Smooth muscle cell (in vitro differentiated cells): ENCODE measurements around the gene RIC3. TPM values are rescaled to one million over a fixed set of nuclear protein-coding genes. Genes with fewer than 3 reads are reported as not detected.

Source experiments
- DNase-seq: peaks from one replicate; lab custom pipeline; 2025; ENCODE audit not compliant: unreplicated experiment; lab: John Stamatoyannopoulos, UW
- H2AFZ ChIP-seq: fragments of 200-600 bp; sonication (generic); 2 replicates; pipeline ENCODE4 v1.6.0; 2016; ENCODE audit warnings: antibody characterized with exemption, low read depth, mild to moderate bottlenecking
- H3F3A ChIP-seq: fragments of 200-600 bp; sonication (generic); 2 replicates; pipeline ENCODE4 v1.6.0; 2017; ENCODE audit warnings: antibody characterized with exemption, low read depth
- H3K27ac ChIP-seq: fragments of 200-600 bp; sonication (generic); 2 replicates; pipeline ENCODE4 v1.5.1; 2016; ENCODE audit warnings: low read depth, mild to moderate bottlenecking
- H3K27me3 ChIP-seq: fragments of 200-600 bp; sonication (generic); 2 replicates; pipeline ENCODE4 v1.6.1; 2016; ENCODE audit warnings: low read depth, mild to moderate bottlenecking
- H3K36me3 ChIP-seq: fragments of 200-600 bp; sonication (generic); 2 replicates; pipeline ENCODE4 v1.5.1; 2016; ENCODE audit warnings: low read depth
- H3K4me1 ChIP-seq: fragments of 200-600 bp; sonication (generic); 2 replicates; pipeline ENCODE4 v1.5.1; 2016; ENCODE audit warnings: low read depth
- H3K4me2 ChIP-seq: fragments of 200-600 bp; sonication (generic); 2 replicates; pipeline ENCODE4 v1.6.0; 2016; ENCODE audit warnings: mild to moderate bottlenecking
- H3K4me3 ChIP-seq: fragments of 200-600 bp; sonication (generic); 2 replicates; pipeline ENCODE4 v1.5.1; 2016; ENCODE audit warnings: mild to moderate bottlenecking
- H3K79me2 ChIP-seq: fragments of 200-600 bp; sonication (generic); 2 replicates; pipeline ENCODE4 v1.6.0; 2016; ENCODE audit warnings: low read depth, mild to moderate bottlenecking
- H3K9ac ChIP-seq: fragments of 200-600 bp; sonication (generic); 2 replicates; pipeline ENCODE4 v1.6.0; 2016; ENCODE audit warnings: low read depth
- H3K9me3 ChIP-seq: fragments of 200-600 bp; sonication (generic); replicated peaks from 2 replicates; pipeline ENCODE4 v1.5.1; 2016; ENCODE audit warnings: low read depth
- H4K20me1 ChIP-seq: fragments of 200-600 bp; sonication (generic); 2 replicates; pipeline ENCODE4 v1.6.0; 2016; ENCODE audit warnings: low read depth
- WGBS: methylation state at CpG from one replicate; pipeline ENCODE4 v1.1.7; 2016; ENCODE audit warnings: low lambda C conversion rate; 5-methylcytosine and 5-hydroxymethylcytosine counted together
- polyA plus RNA-seq: library from polyadenylated mRNA; unstranded; fragments of >200 nt; fragmentation: Nextera tagmentation; extraction: Ambion mirVana; gene quantifications from 2 replicates; pipeline ENCODE4 v1.2.1, GENCODE V29; 2016
- total RNA-seq: library from RNA; depleted of rRNA; stranded (reverse); fragments of >200 nt; gene quantifications from 2 replicates; pipeline ENCODE4 v1.2.3, GENCODE V29; 2014
- TF ChIP-seq, protein P1 (sequence below): fragments of 200-600 bp; sonication (generic); IDR thresholded peaks from 2 replicates; pipeline ENCODE4 v1.5.1; 2017; ENCODE audit warnings: borderline replicate concordance, mild to moderate bottlenecking, antibody characterized with exemption; ENCODE audit not compliant: insufficient read depth, poor library complexity, severe bottlenecking

Gene RIC3
- total and polyA plus RNA-seq, 2 experiments from 2014 or later: 0.35 to 3.1 TPM

DNA sequence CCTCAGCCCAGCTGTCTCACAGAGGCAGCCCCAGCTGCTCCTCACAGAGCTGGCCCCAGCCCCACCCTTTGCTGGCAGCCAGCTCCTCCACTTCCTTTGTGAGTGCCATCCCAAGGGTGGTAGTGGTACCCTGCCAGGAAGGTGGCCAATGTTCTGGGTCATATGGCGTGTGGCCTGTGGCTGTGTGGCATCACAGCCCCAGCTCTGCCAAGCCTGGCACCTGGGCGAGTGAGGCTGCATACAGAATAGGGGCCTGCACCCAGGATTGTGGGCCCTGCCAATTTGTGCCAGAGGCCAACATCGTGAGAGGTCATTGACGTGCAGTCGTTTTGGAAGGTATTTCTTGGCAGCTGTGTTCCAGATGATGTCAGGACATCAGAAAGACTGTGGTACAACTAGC lies 77.1 kb downstream of the RIC3 start:
- Histone ChIP-seq H3K27ac (no peak overlapping the region), H3K79me2 (no peaks in the 10 kb centered on the region), H3K4me3 (no peak overlapping the region), H3K36me3 (no peaks in the 10 kb centered on the region), H3F3A (no peaks in the 10 kb centered on the region), H3K4me2 (no peak overlapping the region), H3K9me3 (no peaks in the 10 kb centered on the region), H3K4me1 (no peaks in the 10 kb centered on the region), H4K20me1 (peaks cover 56% of the 10 kb centered on the region), H3K27me3 (no peaks in the 10 kb centered on the region), H3K9ac (no peak overlapping the region), H2AFZ (no peak overlapping the region)
- TF ChIP-seq, protein P1, sequence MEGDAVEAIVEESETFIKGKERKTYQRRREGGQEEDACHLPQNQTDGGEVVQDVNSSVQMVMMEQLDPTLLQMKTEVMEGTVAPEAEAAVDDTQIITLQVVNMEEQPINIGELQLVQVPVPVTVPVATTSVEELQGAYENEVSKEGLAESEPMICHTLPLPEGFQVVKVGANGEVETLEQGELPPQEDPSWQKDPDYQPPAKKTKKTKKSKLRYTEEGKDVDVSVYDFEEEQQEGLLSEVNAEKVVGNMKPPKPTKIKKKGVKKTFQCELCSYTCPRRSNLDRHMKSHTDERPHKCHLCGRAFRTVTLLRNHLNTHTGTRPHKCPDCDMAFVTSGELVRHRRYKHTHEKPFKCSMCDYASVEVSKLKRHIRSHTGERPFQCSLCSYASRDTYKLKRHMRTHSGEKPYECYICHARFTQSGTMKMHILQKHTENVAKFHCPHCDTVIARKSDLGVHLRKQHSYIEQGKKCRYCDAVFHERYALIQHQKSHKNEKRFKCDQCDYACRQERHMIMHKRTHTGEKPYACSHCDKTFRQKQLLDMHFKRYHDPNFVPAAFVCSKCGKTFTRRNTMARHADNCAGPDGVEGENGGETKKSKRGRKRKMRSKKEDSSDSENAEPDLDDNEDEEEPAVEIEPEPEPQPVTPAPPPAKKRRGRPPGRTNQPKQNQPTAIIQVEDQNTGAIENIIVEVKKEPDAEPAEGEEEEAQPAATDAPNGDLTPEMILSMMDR: no peak
- 97% methylated on average over 5 of the region's 5 CpGs for WGBS
- DNase-seq: no peak

DNA sequence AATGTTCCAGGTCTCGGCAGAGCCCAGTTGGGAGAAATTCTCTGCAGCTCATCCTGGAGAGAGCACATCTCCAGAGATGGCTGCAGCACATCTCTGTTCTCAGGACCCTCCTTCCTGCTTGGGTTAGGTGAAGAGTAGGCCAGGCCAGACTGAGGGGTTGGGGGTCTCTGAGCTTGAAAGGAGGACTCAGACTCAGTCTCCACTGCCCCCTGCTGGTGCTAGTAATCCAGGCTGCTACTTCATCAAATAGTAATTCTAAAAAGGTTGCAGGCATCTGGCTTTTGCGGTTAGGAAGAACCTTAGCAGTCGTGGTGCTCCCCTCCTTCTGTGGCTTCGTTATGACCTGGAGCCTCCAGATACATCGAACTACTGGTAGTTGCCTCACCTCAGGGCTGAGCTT lies 78.1 kb downstream of the RIC3 start:
- H3K27me3 ChIP-seq: no peaks in the 10 kb centered on the region
- no peak overlapping the region for H3K4me3 ChIP-seq
- DNase-seq: no peak
- no peak overlapping the region for H3K4me2 ChIP-seq
- no peaks in the 10 kb centered on the region for H3K4me1 ChIP-seq
- H3K27ac ChIP-seq: no peak overlapping the region
- no peaks in the 10 kb centered on the region for H3K79me2 ChIP-seq
- H4K20me1 ChIP-seq: peaks cover 66% of the 10 kb centered on the region
- no peak overlapping the region for H3K9ac ChIP-seq
- H2AFZ ChIP-seq: no peak overlapping the region
- 54% methylated on average over 5 of the region's 5 CpGs for WGBS
- no peaks in the 10 kb centered on the region for H3K36me3 ChIP-seq
- TF ChIP-seq, protein P1: peak; percentile 60
- H3K9me3 ChIP-seq: no peaks in the 10 kb centered on the region
- no peaks in the 10 kb centered on the region for H3F3A ChIP-seq

DNA sequence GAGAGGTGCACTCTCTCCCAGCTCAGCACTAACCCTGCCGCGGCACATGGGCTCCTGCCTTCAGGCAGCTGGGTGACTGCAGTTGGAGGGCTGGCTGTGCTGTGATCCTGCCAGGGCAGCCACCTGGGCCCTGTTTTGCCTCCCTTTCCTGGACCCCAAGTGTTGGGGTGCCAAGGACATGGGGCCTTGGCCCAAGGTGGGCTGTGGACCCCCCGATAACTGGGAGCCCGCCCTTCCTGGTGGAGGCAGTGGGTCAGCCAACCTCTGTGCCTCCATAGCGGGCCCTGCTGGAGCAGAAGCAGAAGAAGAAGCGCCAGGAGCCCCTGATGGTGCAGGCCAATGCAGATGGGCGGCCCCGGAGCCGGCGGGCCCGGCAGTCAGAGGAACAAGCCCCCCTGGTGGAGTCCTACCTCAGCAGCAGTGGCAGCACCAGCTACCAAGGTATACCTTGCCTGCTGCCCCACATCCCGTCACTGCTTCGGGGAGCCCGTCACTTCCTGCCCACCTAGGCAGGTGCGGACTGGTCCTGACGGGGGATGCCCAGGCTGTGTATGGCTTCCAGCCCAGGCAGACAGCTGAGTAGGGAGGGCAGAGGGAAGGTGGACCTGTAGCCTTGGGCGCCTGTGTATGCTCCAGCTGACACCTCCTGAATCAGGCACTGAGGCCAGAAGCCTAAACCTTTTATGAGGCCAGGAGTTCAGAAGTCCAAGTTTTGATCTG lies 78.9 kb downstream of the RIC3 start:
- WGBS: 95% methylated on average over 16 of the region's 17 CpGs
- no peak overlapping the region for H3K9ac ChIP-seq
- H3K4me3 ChIP-seq: no peak overlapping the region
- peaks cover 74% of the 10 kb centered on the region for H4K20me1 ChIP-seq
- DNase-seq: no peak
- H3K9me3 ChIP-seq: no peaks in the 10 kb centered on the region
- no peaks in the 10 kb centered on the region for H3K79me2 ChIP-seq
- no peak overlapping the region for H3K4me2 ChIP-seq
- no peaks in the 10 kb centered on the region for H3F3A ChIP-seq
- H3K27ac ChIP-seq: no peak overlapping the region
- H3K4me1 ChIP-seq: no peaks in the 10 kb centered on the region
- TF ChIP-seq, protein P1: no peak
- H3K36me3 ChIP-seq: no peaks in the 10 kb centered on the region
- H2AFZ ChIP-seq: no peak overlapping the region
- H3K27me3 ChIP-seq: no peaks in the 10 kb centered on the region

DNA sequence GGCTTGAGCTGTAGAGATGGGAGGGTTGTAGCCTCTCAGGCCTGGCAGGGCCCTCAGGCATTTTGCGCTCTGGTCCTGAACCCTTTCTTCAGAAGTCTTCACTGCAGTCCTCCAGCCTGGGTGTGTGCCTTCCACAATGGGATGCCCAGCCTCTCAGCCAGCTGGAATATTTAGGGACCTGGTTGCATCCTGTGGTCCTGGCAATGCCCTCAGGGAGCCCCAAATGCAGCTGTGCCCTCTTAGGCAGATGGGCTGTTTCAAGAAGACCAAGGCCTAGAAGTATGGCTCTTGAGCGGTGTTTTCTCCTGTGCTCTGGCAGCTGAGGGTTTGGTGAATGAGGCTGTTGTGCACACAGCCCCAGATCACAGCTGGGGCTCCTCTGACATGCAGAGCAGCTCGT lies 81.1 kb downstream of the RIC3 start:
- Histone ChIP-seq H3K27me3 (no peaks in the 10 kb centered on the region), H3K4me1 (peaks cover 6% of the 10 kb centered on the region), H3K4me3 (no peak overlapping the region), H3F3A (no peaks in the 10 kb centered on the region), H3K9ac (no peak overlapping the region), H3K27ac (no peak overlapping the region), H3K9me3 (no peaks in the 10 kb centered on the region), H3K36me3 (no peaks in the 10 kb centered on the region), H3K79me2 (peaks cover 11% of the 10 kb centered on the region), H2AFZ (no peak overlapping the region), H4K20me1 (peaks cover 87% of the 10 kb centered on the region), H3K4me2 (no peak overlapping the region)
- TF ChIP-seq, protein P1: no peak
- WGBS: 94% methylated on average over 3 of the region's 3 CpGs
- DNase-seq: no peak
